A673 (cell line): ENCODE results near the gene ART4. TPM values are rescaled to one million over a fixed set of nuclear protein-coding genes. Genes with fewer than 3 reads are reported as not detected.

Experiments used
- BruUV-seq: library from RNA; stranded (reverse); fragments of 400-500 nt; replicated peaks from 2 replicates; lab custom pipeline; 2021; lab: Mats Ljungman, UMichigan
- CTCF ChIA-PET: fragments of 300-600 bp; sonication (Branson Sonifier 250); formaldehyde crosslinking; loops from one replicate; lab custom pipeline; 2022; ENCODE audit warnings: antibody characterized with exemption; lab: Charles Lee
- POLR2A ChIA-PET: fragments of 300-600 bp; sonication (Branson Sonifier 250); formaldehyde crosslinking; loops from one replicate; lab custom pipeline; 2022; ENCODE audit warnings: antibody characterized with exemption; ENCODE audit not compliant: low non-redundant PET; lab: Charles Lee
- DNase-seq: peaks from one replicate; pipeline ENCODE4 v3.0.0-alpha.2; 2015; ENCODE audit warnings: low spot score
- H3K27ac ChIP-seq: fragments of 200-600 bp; sonication (generic); 2 replicates; pipeline ENCODE4 v1.5.1; 2016; ENCODE audit warnings: mixed run types, low read depth, mild to moderate bottlenecking, mixed read lengths, antibody characterized with exemption, low read length; ENCODE audit not compliant: poor library complexity, severe bottlenecking
- H3K27me3 ChIP-seq: fragments of 200-600 bp; sonication (generic); replicated peaks from 2 replicates; pipeline ENCODE4 v1.6.1; 2017; ENCODE audit warnings: mixed run types, low read depth, mild to moderate bottlenecking, mixed read lengths, antibody characterized with exemption, low read length; ENCODE audit not compliant: insufficient read depth, poor library complexity
- H3K36me3 ChIP-seq: fragments of 200-600 bp; sonication (generic); 2 replicates; pipeline ENCODE4 v1.6.1; 2016; ENCODE audit warnings: mixed run types, mild to moderate bottlenecking, mixed read lengths, antibody characterized with exemption, low read length; ENCODE audit not compliant: insufficient read depth, poor library complexity, severe bottlenecking
- H3K4me1 ChIP-seq: fragments of 200-600 bp; sonication (generic); 2 replicates; pipeline ENCODE4 v1.6.1; 2017; ENCODE audit warnings: mixed run types, mild to moderate bottlenecking, mixed read lengths, antibody characterized with exemption, low read length; ENCODE audit not compliant: insufficient read depth, poor library complexity, severe bottlenecking
- H3K4me3 ChIP-seq: fragments of 200-600 bp; sonication (generic); 2 replicates; pipeline ENCODE4 v1.5.1; 2016; ENCODE audit warnings: low read depth, mixed run types, mild to moderate bottlenecking, mixed read lengths, low read length; ENCODE audit not compliant: poor library complexity, severe bottlenecking
- H3K9me3 ChIP-seq: fragments of 200-600 bp; sonication (generic); 2 replicates; pipeline ENCODE4 v1.6.1; 2016; ENCODE audit warnings: mixed run types, low read depth, mild to moderate bottlenecking, mixed read lengths, antibody characterized with exemption, low read length; ENCODE audit not compliant: poor library complexity, severe bottlenecking
- EZH2 ChIP-seq: fragments of 200-600 bp; sonication (generic); IDR thresholded peaks from 2 replicates; pipeline ENCODE4 v1.6.1; 2017; ENCODE audit warnings: borderline replicate concordance, low read depth, mild to moderate bottlenecking, mixed read lengths, antibody characterized with exemption, low read length; ENCODE audit not compliant: poor library complexity, severe bottlenecking
- intact Hi-C: fragments of 100-400 bp; cut with micrococcal nuclease; formaldehyde crosslinking; loops from one replicate; pipeline ENCODE4 v1.10.0; 2022; ENCODE audit not compliant: unreplicated experiment
- total RNA-seq: library from RNA; stranded (reverse); gene quantifications from 2 replicates; pipeline ENCODE4 v1.2.3, GENCODE V29; 2021
- TF ChIP-seq, protein P1 (sequence below): fragments of 300-800, 200-600 bp; sonication (generic); conservative IDR thresholded peaks from 2 replicates; pipeline ENCODE4 v1.5.1; 2017; ENCODE audit warnings: low read depth, mild to moderate bottlenecking, antibody characterized with exemption, low read length, moderate library complexity, mixed read lengths

ART4 gene
- total RNA-seq, 1 experiment from 2014 or later = not detected

DNA sequence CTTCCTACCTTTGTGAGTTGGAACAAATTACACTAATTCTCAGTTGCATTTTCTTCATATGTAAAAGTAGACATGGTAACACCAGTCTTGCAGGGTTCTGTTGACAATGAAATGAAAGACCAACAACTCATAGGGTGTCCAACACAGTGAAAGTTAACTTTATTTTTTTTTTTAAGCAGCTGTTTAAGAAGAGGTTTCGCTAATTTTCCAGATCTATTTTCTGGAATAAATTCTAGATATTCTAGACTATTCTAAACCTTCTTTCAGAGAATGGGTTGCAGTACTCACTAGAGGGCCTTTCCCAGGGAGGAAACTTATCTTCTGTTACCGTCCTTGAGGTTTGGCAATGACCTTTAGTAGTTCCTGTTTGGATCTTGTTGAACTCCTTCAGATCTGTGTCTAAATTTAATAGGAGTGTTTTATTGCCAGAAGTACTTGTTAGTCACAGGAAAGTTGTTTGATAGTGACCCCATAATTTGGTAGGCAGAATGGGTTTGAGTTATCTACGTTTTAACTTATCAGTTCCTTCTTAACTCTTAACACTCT lies 2.8 kb upstream of the ART4 start:
- no peak for DNase-seq
- no peaks in the 10 kb centered on the region for H3K27me3 ChIP-seq
- TF ChIP-seq, protein P1, sequence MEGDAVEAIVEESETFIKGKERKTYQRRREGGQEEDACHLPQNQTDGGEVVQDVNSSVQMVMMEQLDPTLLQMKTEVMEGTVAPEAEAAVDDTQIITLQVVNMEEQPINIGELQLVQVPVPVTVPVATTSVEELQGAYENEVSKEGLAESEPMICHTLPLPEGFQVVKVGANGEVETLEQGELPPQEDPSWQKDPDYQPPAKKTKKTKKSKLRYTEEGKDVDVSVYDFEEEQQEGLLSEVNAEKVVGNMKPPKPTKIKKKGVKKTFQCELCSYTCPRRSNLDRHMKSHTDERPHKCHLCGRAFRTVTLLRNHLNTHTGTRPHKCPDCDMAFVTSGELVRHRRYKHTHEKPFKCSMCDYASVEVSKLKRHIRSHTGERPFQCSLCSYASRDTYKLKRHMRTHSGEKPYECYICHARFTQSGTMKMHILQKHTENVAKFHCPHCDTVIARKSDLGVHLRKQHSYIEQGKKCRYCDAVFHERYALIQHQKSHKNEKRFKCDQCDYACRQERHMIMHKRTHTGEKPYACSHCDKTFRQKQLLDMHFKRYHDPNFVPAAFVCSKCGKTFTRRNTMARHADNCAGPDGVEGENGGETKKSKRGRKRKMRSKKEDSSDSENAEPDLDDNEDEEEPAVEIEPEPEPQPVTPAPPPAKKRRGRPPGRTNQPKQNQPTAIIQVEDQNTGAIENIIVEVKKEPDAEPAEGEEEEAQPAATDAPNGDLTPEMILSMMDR = no peak
- no peak for TF ChIP-seq EZH2
- no TSS peak for BruUV-seq
- no peaks in the 10 kb centered on the region for H3K4me1 ChIP-seq
- ChIA-PET POLR2A (no interaction called here), CTCF (no interaction called here)
- intact Hi-C loops = loop anchor here (5.0 to 10.0 kb wide), 3 partner anchors 309 to 421 kb away; partner anchors contain the start of gene RERG
- H3K4me3 ChIP-seq = no peak overlapping the region
- H3K9me3 ChIP-seq = no peaks in the 10 kb centered on the region
- H3K27ac ChIP-seq = no peak overlapping the region
- H3K36me3 ChIP-seq = no peaks in the 10 kb centered on the region

DNA sequence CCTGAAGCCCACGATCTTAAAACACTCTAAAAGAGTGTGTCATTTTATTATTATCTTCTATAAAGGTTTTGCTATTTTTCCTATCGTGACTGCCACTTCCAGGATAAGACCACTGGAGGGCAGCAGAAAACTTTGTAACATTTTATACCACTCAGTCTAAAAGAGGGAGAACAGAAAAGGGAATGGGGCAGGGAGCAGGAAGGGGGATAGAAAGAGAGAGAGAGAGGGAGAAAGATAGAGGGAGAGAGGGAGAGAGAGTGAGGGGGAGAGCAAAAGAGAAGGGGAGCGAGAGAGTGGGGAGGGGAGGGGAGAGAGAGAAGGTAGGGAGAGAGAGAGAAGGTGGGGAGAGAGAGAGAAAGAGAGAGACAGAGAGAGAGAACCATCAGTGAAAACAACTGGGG lies 2.0 kb upstream of the ART4 start:
- no peak overlapping the region for H3K4me3 ChIP-seq
- no peaks in the 10 kb centered on the region for H3K4me1 ChIP-seq
- intact Hi-C loops = loop anchor here (1.0 to 10.0 kb wide), 4 partner anchors 151 to 422 kb away; partner anchors contain the start of gene RERG
- ChIA-PET CTCF (interaction anchor here (2.3 kb wide), 1 partner anchor 150 kb away, joined by 13 read pairs; no protein-coding TSS in a partner anchor), POLR2A (no interaction called here)
- peak; percentile 79 for DNase-seq
- H3K36me3 ChIP-seq = no peaks in the 10 kb centered on the region
- no TSS peak for BruUV-seq
- TF ChIP-seq EZH2 = no peak
- TF ChIP-seq, protein P1 = peak; percentile 84
- H3K27me3 ChIP-seq = no peaks in the 10 kb centered on the region
- no peaks in the 10 kb centered on the region for H3K9me3 ChIP-seq
- H3K27ac ChIP-seq = no peak overlapping the region

DNA sequence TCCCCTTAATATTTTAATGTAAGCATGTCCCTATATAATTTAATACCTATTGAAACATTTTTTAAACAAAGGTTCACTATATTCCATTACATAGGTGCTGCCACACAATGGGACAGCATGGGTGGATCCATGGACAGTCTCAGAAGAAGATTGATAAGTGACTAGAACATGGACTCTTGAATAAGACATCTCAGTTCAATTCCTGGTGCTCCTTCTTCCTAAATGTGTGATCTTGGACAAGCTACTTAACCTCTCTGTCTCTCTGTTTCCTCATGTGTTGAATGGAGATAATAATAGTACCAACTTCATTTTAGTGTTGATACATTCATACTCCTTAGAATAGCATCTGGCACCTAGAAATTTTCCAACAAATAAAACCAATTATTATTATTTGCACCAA lies 1.1 kb upstream of the ART4 start:
- Histone ChIP-seq H3K4me1 (no peaks in the 10 kb centered on the region), H3K4me3 (no peak overlapping the region), H3K27ac (no peak overlapping the region), H3K36me3 (no peaks in the 10 kb centered on the region), H3K9me3 (no peaks in the 10 kb centered on the region), H3K27me3 (no peaks in the 10 kb centered on the region)
- POLR2A ChIA-PET = no interaction called here
- CTCF ChIA-PET = interaction anchor here (2.3 kb wide), 1 partner anchor 151 kb away, joined by 13 read pairs; no protein-coding TSS in a partner anchor
- no peak for DNase-seq
- intact Hi-C loops = loop anchor here (5.0 to 10.0 kb wide), 2 partner anchors 310 to 683 kb away; no protein-coding TSS in a partner anchor
- TF ChIP-seq, protein P1 = no peak
- no peak for TF ChIP-seq EZH2
- no TSS peak for BruUV-seq
